ENCODE measurements around the gene TSPAN2.
A peak's percentile ranks its signal among the peaks of the same experiment; 100 is the strongest.

TSPAN2 gene

GRCh38 chr1:115090186-115090490, 835 bp upstream of the TSPAN2 start:
- TF ChIP-seq CTCF (IDR thresholded peaks at IDR 0.05; ENCODE audit: low read depth, low read length, missing control alignments): no peak
- DNase-seq (ENCODE audit: extremely low read depth, low read depth): no peak
- peak overlapping the region; percentile 56 for H3K4me3 ChIP-seq (replicated peaks; ENCODE audit: low read depth, low read length)

DNA sequence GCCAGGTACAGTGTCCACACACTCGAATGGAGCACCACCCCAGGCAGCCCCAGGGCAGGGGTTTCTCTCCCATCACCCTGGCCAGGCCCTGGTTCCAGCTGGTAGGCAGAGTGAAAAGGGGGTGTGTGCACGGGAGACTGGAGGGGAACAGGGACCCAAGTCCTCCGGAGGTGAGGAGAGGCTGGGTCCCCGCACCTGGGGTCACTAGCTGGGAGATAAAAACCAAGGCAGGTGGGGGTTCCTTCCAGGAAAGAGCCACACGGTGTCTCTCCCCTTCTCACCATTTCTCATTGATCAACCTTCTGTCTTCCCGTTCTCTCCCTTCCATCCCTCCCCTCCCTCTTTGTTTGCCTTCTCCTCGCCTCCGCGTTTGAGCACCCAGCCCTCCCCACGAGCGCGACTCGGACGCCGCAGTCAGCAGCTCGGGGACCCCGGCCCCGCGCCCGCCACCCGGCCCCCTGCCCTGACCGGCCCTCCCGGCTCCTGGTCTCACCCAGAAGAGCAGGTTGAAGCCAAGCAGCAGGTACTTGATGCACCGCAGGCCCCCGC, 358 bp downstream of the TSPAN2 start:
- no peak for DNase-seq (ENCODE audit: extremely low read depth, low read depth)
- TF ChIP-seq CTCF (IDR thresholded peaks at IDR 0.05; ENCODE audit: low read depth, low read length, missing control alignments): no peak
- peak overlapping the region; percentile 56 for H3K4me3 ChIP-seq (replicated peaks; ENCODE audit: low read depth, low read length)

GRCh38 chr1:115088115-115088778, 1.1 kb downstream of the TSPAN2 start:
- H3K4me3 ChIP-seq (replicated peaks; ENCODE audit: low read depth, low read length): no peak overlapping the region
- TF ChIP-seq CTCF (IDR thresholded peaks at IDR 0.05; ENCODE audit: low read depth, low read length, missing control alignments): no peak
- no peak for DNase-seq (ENCODE audit: extremely low read depth, low read depth)

DNA sequence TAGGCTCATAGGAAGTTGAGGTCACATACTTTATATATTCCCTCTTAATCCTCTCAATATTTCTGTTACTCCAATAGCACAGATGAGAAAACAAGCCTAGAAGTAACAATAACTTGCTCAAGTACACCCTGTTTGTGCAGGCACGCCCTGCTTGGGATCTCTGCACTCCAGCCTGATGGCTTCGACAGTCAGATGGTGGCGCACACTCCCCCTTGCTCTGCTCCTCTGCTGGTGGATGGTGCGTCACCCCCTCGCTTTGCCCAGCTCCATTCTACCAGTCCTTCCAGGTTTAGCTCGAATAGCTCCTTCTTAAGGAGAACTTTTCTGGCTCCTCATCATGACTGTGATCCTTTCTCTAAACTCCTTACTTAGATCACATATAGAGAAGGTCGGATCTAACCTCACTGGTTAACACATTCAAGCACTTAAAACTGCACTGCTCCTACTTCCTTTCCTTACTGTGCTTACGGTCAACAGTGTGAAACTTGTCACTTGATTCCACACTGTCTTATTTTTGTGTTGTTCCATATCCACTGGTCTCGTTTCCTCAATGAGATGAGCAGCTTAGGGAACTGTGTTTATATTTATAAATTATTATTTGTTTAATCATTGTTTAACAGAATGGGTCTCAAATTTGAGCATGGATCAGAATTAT, 3.0 kb downstream of the TSPAN2 start:
- no peak for DNase-seq (ENCODE audit: extremely low read depth, low read depth)
- no peak overlapping the region for H3K4me3 ChIP-seq (replicated peaks; ENCODE audit: low read depth, low read length)
- TF ChIP-seq CTCF (IDR thresholded peaks at IDR 0.05; ENCODE audit: low read depth, low read length, missing control alignments): no peak

DNA sequence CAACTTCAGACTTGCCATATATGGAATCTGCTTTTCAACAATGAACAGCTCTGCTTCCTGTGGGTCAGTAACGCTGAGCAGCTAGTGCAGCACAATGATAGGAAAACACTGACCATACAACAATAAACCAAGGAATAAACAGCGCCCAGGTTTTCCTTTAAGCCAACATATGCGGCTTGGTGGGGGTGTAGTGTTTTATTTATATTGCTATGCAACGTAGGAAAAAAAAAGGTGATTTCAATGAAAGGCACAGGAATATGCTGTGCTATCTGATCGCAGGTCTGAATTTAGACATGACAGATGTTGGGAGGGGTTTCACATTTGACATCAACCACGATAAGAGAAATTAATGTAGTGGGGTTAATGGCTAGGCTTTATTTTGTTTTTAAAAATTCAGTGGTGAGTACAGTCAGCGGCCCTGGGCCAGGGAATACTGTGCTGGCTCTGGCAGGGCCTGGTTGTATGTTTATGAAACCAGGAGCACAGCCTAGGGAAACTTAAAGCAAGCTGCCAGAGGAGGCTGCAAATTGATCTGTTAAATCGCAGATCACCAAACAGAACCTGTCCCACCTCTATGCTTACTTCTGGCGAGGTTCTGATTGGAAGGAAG, 4.3 kb downstream of the TSPAN2 start:
- TF ChIP-seq CTCF (IDR thresholded peaks at IDR 0.05; ENCODE audit: low read depth, low read length, missing control alignments): no peak
- no peak overlapping the region for H3K4me3 ChIP-seq (replicated peaks; ENCODE audit: low read depth, low read length)
- no peak for DNase-seq (ENCODE audit: extremely low read depth, low read depth)

DNA sequence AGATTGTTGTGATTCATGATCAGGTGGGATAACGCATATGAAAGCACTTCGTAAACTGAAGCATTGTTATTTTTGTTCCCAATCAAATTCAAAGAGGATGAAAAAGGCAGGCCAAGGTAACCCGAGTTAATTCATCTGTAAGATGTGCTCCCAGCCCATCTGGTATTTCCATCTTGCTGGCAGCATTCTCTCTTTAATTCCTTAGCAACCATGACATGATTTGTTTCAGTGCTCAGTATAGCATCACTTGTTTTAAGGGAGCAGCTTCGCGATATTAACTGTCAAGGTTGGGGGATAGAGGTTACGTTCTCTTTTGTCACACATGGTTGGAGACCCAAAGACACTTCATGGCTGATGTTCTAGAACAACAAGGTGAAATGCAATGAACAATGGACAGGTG, 6.4 kb downstream of the TSPAN2 start:
- DNase-seq (ENCODE audit: extremely low read depth, low read depth): no peak
- TF ChIP-seq CTCF (IDR thresholded peaks at IDR 0.05; ENCODE audit: low read depth, low read length, missing control alignments): no peak
- no peak overlapping the region for H3K4me3 ChIP-seq (replicated peaks; ENCODE audit: low read depth, low read length)

Measured in HFF-Myc (cell line).